ENCODE results near the gene ADAMTS12.

Gene ADAMTS12

DNA sequence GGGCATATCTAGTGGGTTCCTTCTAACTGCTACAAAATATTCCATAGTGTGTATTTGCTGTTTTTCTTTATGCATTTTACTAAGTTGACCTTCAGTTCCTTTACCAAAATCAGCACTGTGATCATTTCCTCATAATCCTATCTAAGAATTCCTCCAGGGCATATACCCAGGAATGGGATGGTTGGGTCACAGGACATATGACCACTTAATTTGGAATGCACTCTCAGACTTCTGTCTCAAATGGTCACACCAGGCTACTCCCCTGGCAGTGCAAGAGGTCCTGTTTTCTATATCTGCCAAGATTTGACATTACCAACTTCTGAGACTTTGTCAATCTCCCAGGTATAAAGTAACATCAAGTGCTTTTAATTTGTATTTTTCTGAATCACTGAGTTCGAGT lies 63.9 kb downstream of the ADAMTS12 start:
- Histone ChIP-seq H3K9ac (ENCODE audit: low read depth, low read length) (no peak overlapping the region), H3K4me3 (ENCODE audit: low read depth, low read length) (no peak overlapping the region), H3K9me3 (ENCODE audit: control insufficient read depth, insufficient read depth, low read length) (no peaks in the 10 kb centered on the region), H3K4me1 (ENCODE audit: control insufficient read depth, insufficient read depth, low read length) (peaks cover 9% of the 10 kb centered on the region), H3K27me3 (ENCODE audit: control insufficient read depth, insufficient read depth, low read length) (no peaks in the 10 kb centered on the region), H3K36me3 (ENCODE audit: control insufficient read depth, insufficient read depth, low read length) (no peaks in the 10 kb centered on the region), H3K27ac (ENCODE audit: low read depth, low read length) (no peak overlapping the region)

- Histone ChIP-seq H3K9me3 (ENCODE audit: control insufficient read depth, insufficient read depth, low read length) (no peaks in the 10 kb centered on the region), H3K4me1 (ENCODE audit: control insufficient read depth, insufficient read depth, low read length) (peaks cover 10% of the 10 kb centered on the region), H3K27ac (ENCODE audit: low read depth, low read length) (no peak overlapping the region), H3K36me3 (ENCODE audit: control insufficient read depth, insufficient read depth, low read length) (no peaks in the 10 kb centered on the region), H3K4me3 (ENCODE audit: low read depth, low read length) (no peak overlapping the region), H3K27me3 (ENCODE audit: control insufficient read depth, insufficient read depth, low read length) (no peaks in the 10 kb centered on the region), H3K9ac (ENCODE audit: low read depth, low read length) (no peak overlapping the region)
Measured at GRCh38 chr5:33827018-33827707, 64.6 kb downstream of the ADAMTS12 start.

DNA sequence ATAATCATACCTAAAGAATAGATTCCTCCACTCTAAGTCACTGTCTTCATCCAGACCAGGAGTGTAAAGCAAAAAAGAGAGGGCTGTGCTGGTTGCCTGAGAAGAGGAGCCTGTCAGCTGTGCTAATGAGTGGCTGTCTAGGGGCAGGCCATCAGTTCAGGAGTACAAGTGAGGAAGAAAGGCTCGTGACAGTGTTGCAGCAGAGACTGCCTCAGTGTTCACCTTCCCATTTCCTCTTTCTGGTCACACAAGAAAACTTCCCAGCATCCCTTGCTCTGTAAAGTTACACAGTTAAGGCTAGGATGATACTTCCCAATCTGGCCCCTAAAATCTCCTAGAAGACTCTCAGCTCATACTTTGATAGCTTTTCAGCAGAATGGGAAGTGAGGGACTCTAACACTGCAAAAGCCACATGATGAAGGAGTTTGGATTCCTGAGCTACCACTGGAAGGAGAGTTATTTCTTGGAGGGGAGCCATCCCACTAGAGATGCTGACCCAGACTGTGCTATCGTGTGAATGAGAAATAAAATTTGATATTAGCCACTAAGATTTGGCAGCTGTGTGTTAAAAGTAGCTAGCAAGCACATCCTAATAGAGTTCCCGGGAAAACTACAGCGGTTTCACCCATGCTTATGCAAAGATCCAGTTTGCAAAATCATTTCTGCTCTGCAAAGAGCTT lies 67.1 kb downstream of the ADAMTS12 start:
- Histone ChIP-seq H3K27ac (ENCODE audit: low read depth, low read length) (no peak overlapping the region), H3K9me3 (ENCODE audit: control insufficient read depth, insufficient read depth, low read length) (no peaks in the 10 kb centered on the region), H3K27me3 (ENCODE audit: control insufficient read depth, insufficient read depth, low read length) (no peaks in the 10 kb centered on the region), H3K9ac (ENCODE audit: low read depth, low read length) (no peak overlapping the region), H3K4me3 (ENCODE audit: low read depth, low read length) (no peak overlapping the region), H3K36me3 (ENCODE audit: control insufficient read depth, insufficient read depth, low read length) (no peaks in the 10 kb centered on the region), H3K4me1 (ENCODE audit: control insufficient read depth, insufficient read depth, low read length) (peaks cover 17% of the 10 kb centered on the region)

DNA sequence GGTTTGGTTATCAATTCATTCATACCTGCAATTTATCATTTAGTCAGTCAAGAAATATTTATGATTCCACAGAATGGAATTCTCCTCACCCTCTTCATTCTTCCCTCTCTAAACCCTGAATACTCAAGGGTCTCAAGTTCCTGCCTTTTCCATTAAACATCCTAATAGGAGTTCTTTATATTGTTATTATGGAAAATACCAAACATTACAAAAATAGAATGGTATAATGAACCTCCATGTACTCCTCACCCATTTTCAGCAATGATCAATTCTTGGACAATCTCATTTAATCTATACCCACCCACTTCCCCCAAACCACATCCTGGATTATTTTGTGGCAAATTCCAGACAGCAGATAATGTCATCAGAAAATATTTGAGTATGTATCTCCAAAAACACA lies 74.5 kb downstream of the ADAMTS12 start:
- Histone ChIP-seq H3K9ac (ENCODE audit: low read depth, low read length) (no peak overlapping the region), H3K36me3 (ENCODE audit: control insufficient read depth, insufficient read depth, low read length) (no peaks in the 10 kb centered on the region), H3K27me3 (ENCODE audit: control insufficient read depth, insufficient read depth, low read length) (no peaks in the 10 kb centered on the region), H3K4me3 (ENCODE audit: low read depth, low read length) (no peak overlapping the region), H3K9me3 (ENCODE audit: control insufficient read depth, insufficient read depth, low read length) (no peaks in the 10 kb centered on the region), H3K4me1 (ENCODE audit: control insufficient read depth, insufficient read depth, low read length) (peaks cover 15% of the 10 kb centered on the region), H3K27ac (ENCODE audit: low read depth, low read length) (no peak overlapping the region)

DNA sequence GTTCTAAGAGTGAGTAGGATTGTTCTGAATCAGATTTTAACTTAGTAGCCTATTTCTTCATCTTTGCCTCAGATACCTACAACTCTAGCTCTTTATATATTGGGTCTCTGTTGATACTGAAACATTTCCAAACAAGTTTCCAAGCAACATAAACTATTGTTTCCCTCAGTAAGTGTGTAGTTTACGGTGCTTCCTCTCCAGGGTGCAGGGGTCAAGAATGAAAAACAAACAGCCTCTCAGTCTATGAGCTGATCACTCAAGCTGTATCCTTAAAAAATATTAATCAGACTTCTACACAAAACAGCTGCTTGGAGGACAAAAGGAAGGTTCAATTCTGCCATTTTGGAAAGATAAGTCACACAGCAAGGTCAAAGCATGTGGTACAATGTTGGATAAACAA lies 75.0 kb downstream of the ADAMTS12 start:
- H3K27me3 ChIP-seq (ENCODE audit: control insufficient read depth, insufficient read depth, low read length): no peaks in the 10 kb centered on the region
- H3K27ac ChIP-seq (ENCODE audit: low read depth, low read length): no peak overlapping the region
- H3K9me3 ChIP-seq (ENCODE audit: control insufficient read depth, insufficient read depth, low read length): no peaks in the 10 kb centered on the region
- no peak overlapping the region for H3K4me3 ChIP-seq (ENCODE audit: low read depth, low read length)
- H3K36me3 ChIP-seq (ENCODE audit: control insufficient read depth, insufficient read depth, low read length): no peaks in the 10 kb centered on the region
- no peak overlapping the region for H3K9ac ChIP-seq (ENCODE audit: low read depth, low read length)
- peaks cover 10% of the 10 kb centered on the region for H3K4me1 ChIP-seq (ENCODE audit: control insufficient read depth, insufficient read depth, low read length)

- Histone ChIP-seq H3K27me3 (ENCODE audit: control insufficient read depth, insufficient read depth, low read length) (no peaks in the 10 kb centered on the region), H3K9me3 (ENCODE audit: control insufficient read depth, insufficient read depth, low read length) (no peaks in the 10 kb centered on the region)
Measured at GRCh38 chr5:33812746-33813145, 79.0 kb downstream of the ADAMTS12 start.

GRCh38 chr5:33810491-33811120 lies 81.2 kb downstream of the ADAMTS12 start:
- Histone ChIP-seq H3K36me3 (ENCODE audit: control insufficient read depth, insufficient read depth, low read length) (no peaks in the 10 kb centered on the region), H3K9me3 (ENCODE audit: control insufficient read depth, insufficient read depth, low read length) (no peaks in the 10 kb centered on the region), H3K4me3 (ENCODE audit: low read depth, low read length) (no peak overlapping the region), H3K27me3 (ENCODE audit: control insufficient read depth, insufficient read depth, low read length) (no peaks in the 10 kb centered on the region), H3K27ac (ENCODE audit: low read depth, low read length) (no peak overlapping the region), H3K4me1 (ENCODE audit: control insufficient read depth, insufficient read depth, low read length) (peaks cover 31% of the 10 kb centered on the region), H3K9ac (ENCODE audit: low read depth, low read length) (no peak overlapping the region)

More at GRCh38 chr5:33812746-33813145, 79.0 kb downstream of the ADAMTS12 start:
- no peaks in the 10 kb centered on the region for H3K36me3 ChIP-seq (ENCODE audit: control insufficient read depth, insufficient read depth, low read length)
- no peak overlapping the region for H3K9ac ChIP-seq (ENCODE audit: low read depth, low read length)
- H3K4me1 ChIP-seq (ENCODE audit: control insufficient read depth, insufficient read depth, low read length): peaks cover 29% of the 10 kb centered on the region
- H3K4me3 ChIP-seq (ENCODE audit: low read depth, low read length): no peak overlapping the region
- no peak overlapping the region for H3K27ac ChIP-seq (ENCODE audit: low read depth, low read length)

- Histone ChIP-seq H3K36me3 (ENCODE audit: control insufficient read depth, insufficient read depth, low read length) (no peaks in the 10 kb centered on the region), H3K27ac (ENCODE audit: low read depth, low read length) (no peak overlapping the region), H3K4me1 (ENCODE audit: control insufficient read depth, insufficient read depth, low read length) (peaks cover 31% of the 10 kb centered on the region), H3K27me3 (ENCODE audit: control insufficient read depth, insufficient read depth, low read length) (no peaks in the 10 kb centered on the region), H3K4me3 (ENCODE audit: low read depth, low read length) (no peak overlapping the region), H3K9me3 (ENCODE audit: control insufficient read depth, insufficient read depth, low read length) (no peaks in the 10 kb centered on the region), H3K9ac (ENCODE audit: low read depth, low read length) (no peak overlapping the region)
Measured at GRCh38 chr5:33809936-33810335, 81.9 kb downstream of the ADAMTS12 start.

- H3K9ac ChIP-seq (ENCODE audit: low read depth, low read length): no peak overlapping the region
- no peaks in the 10 kb centered on the region for H3K27me3 ChIP-seq (ENCODE audit: control insufficient read depth, insufficient read depth, low read length)
- H3K27ac ChIP-seq (ENCODE audit: low read depth, low read length): no peak overlapping the region
- no peak overlapping the region for H3K4me3 ChIP-seq (ENCODE audit: low read depth, low read length)
- H3K36me3 ChIP-seq (ENCODE audit: control insufficient read depth, insufficient read depth, low read length): no peaks in the 10 kb centered on the region
- H3K4me1 ChIP-seq (ENCODE audit: control insufficient read depth, insufficient read depth, low read length): peaks cover 31% of the 10 kb centered on the region
- H3K9me3 ChIP-seq (ENCODE audit: control insufficient read depth, insufficient read depth, low read length): no peaks in the 10 kb centered on the region
Measured at GRCh38 chr5:33808699-33809098, 83.1 kb downstream of the ADAMTS12 start.

GRCh38 chr5:33807771-33808170 lies 84.0 kb downstream of the ADAMTS12 start:
- Histone ChIP-seq H3K9ac (ENCODE audit: low read depth, low read length) (no peak overlapping the region), H3K4me1 (ENCODE audit: control insufficient read depth, insufficient read depth, low read length) (peaks cover 31% of the 10 kb centered on the region), H3K27ac (ENCODE audit: low read depth, low read length) (no peak overlapping the region), H3K27me3 (ENCODE audit: control insufficient read depth, insufficient read depth, low read length) (no peaks in the 10 kb centered on the region), H3K9me3 (ENCODE audit: control insufficient read depth, insufficient read depth, low read length) (no peaks in the 10 kb centered on the region), H3K36me3 (ENCODE audit: control insufficient read depth, insufficient read depth, low read length) (no peaks in the 10 kb centered on the region), H3K4me3 (ENCODE audit: low read depth, low read length) (no peak overlapping the region)

- Histone ChIP-seq H3K4me3 (ENCODE audit: low read depth, low read length) (no peak overlapping the region), H3K27ac (ENCODE audit: low read depth, low read length) (no peak overlapping the region), H3K4me1 (ENCODE audit: control insufficient read depth, insufficient read depth, low read length) (peaks cover 31% of the 10 kb centered on the region), H3K36me3 (ENCODE audit: control insufficient read depth, insufficient read depth, low read length) (no peaks in the 10 kb centered on the region), H3K9me3 (ENCODE audit: control insufficient read depth, insufficient read depth, low read length) (no peaks in the 10 kb centered on the region), H3K27me3 (ENCODE audit: control insufficient read depth, insufficient read depth, low read length) (no peaks in the 10 kb centered on the region), H3K9ac (ENCODE audit: low read depth, low read length) (no peak overlapping the region)
Measured at GRCh38 chr5:33806738-33807442, 84.9 kb downstream of the ADAMTS12 start.
